Measurements from ENCODE around the gene ERMARD.

Gene ERMARD

DNA sequence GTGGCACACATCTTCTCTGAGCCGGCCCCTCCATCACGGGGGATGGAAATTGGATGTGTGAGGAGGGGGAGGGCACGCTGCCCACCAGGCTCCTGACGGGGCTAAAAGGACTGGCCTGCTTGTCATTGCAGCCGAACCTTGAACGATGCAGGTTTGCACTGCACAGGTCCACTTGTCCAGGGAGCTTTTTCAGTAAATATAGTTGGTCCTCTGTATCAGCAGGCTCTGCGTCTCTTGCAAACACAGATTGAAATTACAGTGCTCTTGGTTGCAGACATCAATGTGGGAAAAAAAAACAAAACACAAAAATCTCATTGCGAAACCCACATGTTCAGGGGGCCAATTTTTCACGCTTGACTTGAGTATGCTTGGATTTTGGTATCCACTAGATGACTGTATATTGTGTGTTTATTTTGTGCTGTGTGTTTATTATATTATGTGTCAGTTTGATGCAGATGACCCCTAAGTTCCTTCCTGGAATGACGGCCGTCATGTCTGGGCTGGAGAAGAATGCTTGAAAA is 29.2 kb downstream of the ERMARD start:
- DNase-seq (ENCODE audit: low read depth in 2 of 2) = no peak
- no peak overlapping the region for H3K4me3 ChIP-seq (replicated peaks in 1 of 2; ENCODE audit: low read depth in 2 of 2, low read length in 2 of 2)
- TF ChIP-seq CTCF (IDR thresholded peaks at IDR 0.05; ENCODE audit: low read depth, low read length) = no peak

- no peak for DNase-seq (ENCODE audit: low read depth in 2 of 2)
- H3K4me3 ChIP-seq (replicated peaks in 1 of 2; ENCODE audit: low read depth in 2 of 2, low read length in 2 of 2) = no peak overlapping the region
- no peak for TF ChIP-seq CTCF (IDR thresholded peaks at IDR 0.05; ENCODE audit: low read depth, low read length)
These were observed 31.5 kb downstream of the ERMARD start for GRCh38 chr6:169782966-169783365.

- DNase-seq (ENCODE audit: low read depth in 2 of 2) = no peak
- no peak overlapping the region for H3K4me3 ChIP-seq (replicated peaks in 1 of 2; ENCODE audit: low read depth in 2 of 2, low read length in 2 of 2)
- TF ChIP-seq CTCF (IDR thresholded peaks at IDR 0.05; ENCODE audit: low read depth, low read length) = no peak
These were observed 32.0 kb downstream of the ERMARD start for GRCh38 chr6:169783401-169783800.

GRCh38 chr6:169783971-169784820 is 32.8 kb downstream of the ERMARD start:
- H3K4me3 ChIP-seq (replicated peaks in 1 of 2; ENCODE audit: low read depth in 2 of 2, low read length in 2 of 2) = no peak overlapping the region
- TF ChIP-seq CTCF (IDR thresholded peaks at IDR 0.05; ENCODE audit: low read depth, low read length) = no peak
- DNase-seq (ENCODE audit: low read depth in 2 of 2) = no peak

- TF ChIP-seq CTCF (IDR thresholded peaks at IDR 0.05; ENCODE audit: low read depth, low read length) = no peak
- DNase-seq (ENCODE audit: low read depth in 2 of 2) = no peak
- H3K4me3 ChIP-seq (replicated peaks in 1 of 2; ENCODE audit: low read depth in 2 of 2, low read length in 2 of 2) = no peak overlapping the region
These were observed 33.5 kb downstream of the ERMARD start for GRCh38 chr6:169784821-169785340.

- no peak for DNase-seq (ENCODE audit: low read depth in 2 of 2)
- H3K4me3 ChIP-seq (replicated peaks in 1 of 2; ENCODE audit: low read depth in 2 of 2, low read length in 2 of 2) = no peak overlapping the region
- TF ChIP-seq CTCF (IDR thresholded peaks at IDR 0.05; ENCODE audit: low read depth, low read length) = no peak
These were observed 34.1 kb downstream of the ERMARD start for GRCh38 chr6:169785566-169785965.
